HG02885 (cell line): Measurements from ENCODE around the gene PRR23E.

ENCODE experiments used
- ATAC-seq: cut with Tn5 transposase; IDR thresholded peaks from one replicate; pipeline ENCODE4 v1.9.1; 2021; ENCODE audit warnings: mild to moderate bottlenecking; ENCODE audit not compliant: unreplicated experiment, poor library complexity

Gene PRR23E

GRCh38 chr3:127164615-127165014 is 28.3 kb upstream of the PRR23E start:
- no peak for ATAC-seq

DNA sequence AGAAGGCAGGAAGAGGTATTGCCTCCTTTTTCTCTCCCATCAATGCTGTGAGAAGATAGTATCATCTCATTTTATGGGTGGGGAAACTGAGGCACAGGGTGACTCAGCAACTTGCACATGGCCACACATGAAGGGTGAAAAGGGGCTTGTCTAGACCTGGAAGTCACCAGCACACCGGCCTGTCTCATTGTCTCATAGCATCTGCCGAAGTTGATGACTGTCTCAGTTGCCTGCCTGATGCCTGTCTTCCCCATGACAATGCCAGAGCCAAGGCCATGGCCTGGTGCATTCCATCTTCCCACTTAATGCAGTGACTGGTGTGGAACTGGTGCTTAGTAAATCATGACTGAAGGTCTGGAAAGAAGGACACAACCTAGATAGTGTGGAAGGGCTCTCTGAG is 27.9 kb upstream of the PRR23E start:
- ATAC-seq, result no peak

GRCh38 chr3:127165694-127166485 is 27.0 kb upstream of the PRR23E start:
- ATAC-seq, result no peak

DNA sequence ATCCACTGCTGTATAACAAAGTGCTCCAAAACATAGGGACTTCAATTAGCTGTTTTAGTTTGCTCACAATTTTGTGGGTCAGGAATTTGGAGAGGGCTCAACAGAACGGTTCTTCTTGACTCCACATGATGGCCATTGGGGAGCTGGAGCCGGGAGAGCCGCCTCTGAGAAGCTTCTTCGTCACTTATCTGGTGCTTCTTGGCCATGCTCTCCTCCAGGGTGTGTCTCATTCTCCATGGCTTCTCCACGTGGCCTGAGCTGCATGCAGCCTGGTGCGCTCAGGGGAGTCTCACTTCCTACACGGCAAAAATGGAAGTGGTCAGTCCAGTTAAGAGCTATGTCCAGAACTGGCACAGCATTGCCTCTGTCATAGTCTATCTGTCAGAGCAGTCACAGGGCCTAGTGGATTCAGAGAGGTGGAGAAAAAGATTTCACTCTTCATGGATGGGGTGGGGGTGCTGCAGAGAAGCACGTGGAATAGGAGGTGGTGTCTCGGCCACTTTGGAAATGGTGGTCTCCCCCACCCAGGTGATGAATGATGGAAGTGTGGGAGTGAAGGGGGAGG is 26.3 kb upstream of the PRR23E start:
- no peak for ATAC-seq

GRCh38 chr3:127167315-127168043 is 25.5 kb upstream of the PRR23E start:
- ATAC-seq, result no peak

DNA sequence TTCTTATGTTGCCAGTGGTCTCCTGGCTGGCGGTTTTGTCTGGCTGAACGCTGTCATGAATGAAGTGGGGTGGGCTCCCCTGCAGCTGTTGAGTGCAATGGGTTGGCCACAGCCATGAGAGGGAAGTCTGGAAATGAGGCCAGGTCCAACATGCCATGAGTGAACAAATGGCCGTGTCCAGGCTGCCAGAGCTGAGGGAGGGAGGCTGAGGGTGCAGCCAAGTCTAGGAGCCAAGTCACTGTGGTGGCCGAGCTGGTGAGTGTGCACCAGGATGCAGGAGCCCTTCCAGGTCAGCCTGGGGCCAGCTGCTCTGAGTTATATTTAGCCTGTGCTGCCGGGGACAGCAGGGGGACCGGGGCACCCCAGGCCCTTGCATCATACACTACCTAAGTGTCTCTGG is 24.7 kb upstream of the PRR23E start:
- ATAC-seq, result no peak

- no peak for ATAC-seq
Observed at GRCh38 chr3:127170814-127171213, 22.1 kb upstream of the PRR23E start.

GRCh38 chr3:127171320-127171719 is 21.6 kb upstream of the PRR23E start:
- no peak for ATAC-seq

- ATAC-seq, result no peak
Observed at GRCh38 chr3:127171721-127172120, 21.2 kb upstream of the PRR23E start.

- no peak for ATAC-seq
Observed at GRCh38 chr3:127172211-127172610, 20.7 kb upstream of the PRR23E start.

GRCh38 chr3:127172781-127173515 is 20.0 kb upstream of the PRR23E start:
- no peak for ATAC-seq

GRCh38 chr3:127173516-127174166 is 19.3 kb upstream of the PRR23E start:
- no peak for ATAC-seq

DNA sequence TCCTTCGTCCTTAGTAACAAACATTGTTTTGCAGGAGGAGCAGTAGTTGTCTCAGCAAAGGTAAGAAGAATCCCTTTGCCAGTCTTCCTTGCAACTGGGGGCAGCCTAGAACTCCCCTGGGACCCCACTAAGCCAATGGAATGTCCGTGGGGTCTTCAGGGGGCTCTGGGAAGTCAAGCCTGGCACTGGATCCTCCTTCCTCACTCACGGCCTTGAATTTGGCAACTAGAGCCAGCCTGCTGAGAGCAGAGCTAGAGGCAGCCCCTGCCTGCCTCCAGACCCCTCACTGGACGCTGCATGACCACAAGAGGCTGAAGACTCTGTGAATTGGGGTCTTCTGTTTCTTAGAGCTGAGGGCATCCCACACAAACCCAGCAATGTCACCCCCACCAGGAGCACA is 18.6 kb upstream of the PRR23E start:
- ATAC-seq, result no peak

- no peak for ATAC-seq
Observed at GRCh38 chr3:127174715-127175140, 18.2 kb upstream of the PRR23E start.

- no peak for ATAC-seq
Observed at GRCh38 chr3:127175272-127175671, 17.7 kb upstream of the PRR23E start.

DNA sequence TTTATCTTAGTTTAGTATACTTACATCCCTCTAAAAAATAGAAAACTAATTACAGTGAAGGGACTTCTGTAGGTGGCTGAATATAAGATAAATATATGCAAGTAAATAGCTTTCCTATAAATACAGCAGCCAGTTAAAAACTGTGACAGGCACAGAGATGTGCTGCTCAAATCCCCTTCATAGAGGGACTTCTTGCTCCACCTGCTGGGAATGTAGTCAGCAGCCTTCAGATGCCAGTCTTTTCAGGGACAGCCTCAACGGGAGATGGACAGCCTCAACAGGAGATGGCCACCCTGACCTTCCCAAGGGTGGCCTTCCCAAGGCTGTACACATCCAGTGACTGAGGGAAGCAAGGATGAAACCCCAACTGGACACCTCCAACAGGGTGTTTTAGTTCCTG is 15.7 kb upstream of the PRR23E start:
- ATAC-seq, result no peak

DNA sequence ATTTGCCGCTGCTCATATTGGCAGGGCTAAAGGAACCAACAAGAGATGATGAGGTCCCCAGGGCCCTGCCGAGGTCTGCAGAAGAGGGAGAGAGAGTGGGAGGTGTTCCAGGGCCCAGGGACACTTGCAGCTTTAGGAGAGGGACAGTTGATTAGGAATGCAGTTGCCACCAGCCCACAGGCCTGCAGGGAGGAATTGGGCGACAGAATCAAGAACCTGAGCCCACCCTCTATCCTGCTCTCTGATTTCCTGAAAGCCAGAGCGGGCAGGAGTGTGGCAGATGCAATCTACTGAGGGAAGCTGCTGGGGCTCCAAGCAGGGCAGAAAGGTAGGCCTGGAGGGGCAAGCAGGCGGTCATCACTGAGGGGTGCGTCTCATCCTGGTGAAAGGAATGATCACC is 12.1 kb upstream of the PRR23E start:
- no peak for ATAC-seq

DNA sequence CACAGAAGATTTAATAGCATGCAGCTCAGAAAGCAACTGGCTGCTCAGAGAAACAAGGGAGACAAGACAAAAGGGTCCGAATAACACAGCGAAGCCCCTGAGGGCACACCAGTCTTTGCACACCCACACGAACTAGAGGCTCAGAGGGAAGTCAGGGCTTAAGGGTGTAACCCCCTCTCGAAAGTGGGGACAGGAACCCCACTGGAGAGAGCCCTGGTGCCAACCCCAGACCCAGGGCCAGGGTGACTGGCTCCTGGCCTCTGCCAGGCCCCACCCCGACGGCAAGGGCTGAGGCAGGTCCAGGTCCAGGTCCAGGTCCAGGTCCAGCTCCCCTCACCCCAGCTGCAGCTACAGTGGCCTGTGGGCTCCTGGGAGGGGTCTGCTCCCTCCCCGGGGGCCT is 10.5 kb upstream of the PRR23E start:
- ATAC-seq, result no peak

DNA sequence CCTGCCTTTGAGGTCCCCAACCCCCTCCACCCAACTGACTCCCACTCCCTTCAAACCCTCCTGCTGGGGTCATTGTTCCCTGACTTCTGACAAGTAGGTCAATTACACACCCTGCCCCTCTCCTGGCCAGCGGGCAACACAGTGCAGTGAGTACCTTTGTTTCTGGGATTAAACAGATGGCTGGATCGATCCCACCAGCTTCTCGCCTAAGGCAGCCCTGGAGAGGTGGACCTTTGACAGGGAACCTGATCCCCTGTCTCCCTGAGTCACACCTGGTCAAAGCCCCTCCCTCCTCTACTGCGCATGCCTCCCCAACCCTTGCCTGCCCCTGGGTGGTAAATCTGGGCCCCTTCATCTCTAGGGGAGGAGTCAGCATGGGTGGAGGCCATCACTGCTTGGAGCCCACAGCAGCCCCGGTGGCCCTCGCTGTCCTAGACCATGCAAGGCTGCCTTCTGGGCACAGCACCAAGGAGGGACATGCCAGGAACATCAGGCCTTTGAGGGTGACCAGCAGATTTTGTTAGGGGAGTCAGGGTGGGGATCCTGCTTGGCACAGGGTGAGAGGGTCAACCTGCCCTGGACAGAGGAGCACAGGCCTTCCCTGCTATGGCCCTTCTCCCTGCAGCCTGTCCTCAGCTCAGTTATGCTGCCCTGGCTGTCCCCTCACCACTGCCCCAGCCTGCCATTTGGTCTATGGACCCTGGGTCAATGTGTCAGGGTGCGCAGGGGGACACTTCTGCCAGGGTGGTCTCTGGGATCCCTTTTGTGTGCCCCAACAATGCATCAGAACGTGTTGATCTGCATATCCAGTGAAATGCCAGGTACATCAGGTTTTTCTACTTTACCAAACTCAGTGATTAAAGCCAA is 9.8 kb upstream of the PRR23E start:
- no peak for ATAC-seq
